ENCODE measurements around the gene HTR4. TPM values are rescaled to one million over a fixed set of nuclear protein-coding genes. Genes with fewer than 3 reads are reported as not detected.

Gene HTR4
- total and polyA plus RNA-seq, 7 donors, result 0.60 to 16.1 (median 3.1) TPM

- H3K4me1 ChIP-seq, result peaks cover 0 to 44% (median 27%) of the 10 kb centered on the region in 4 donors
- DNase-seq, result no peak
- H3K27me3 ChIP-seq, result no peaks in the 10 kb centered on the region
- 15 to 47% methylated on average over 4 of the region's 4 CpGs for WGBS, 2 donors
- no peaks in the 10 kb centered on the region for H3K9me3 ChIP-seq
- H3K27ac ChIP-seq, result no peak overlapping the region
- TF ChIP-seq EP300 (IDR thresholded peaks at IDR 0.05) (no peak), POLR2A (IDR thresholded peaks at IDR 0.05) (no peak), CTCF (IDR thresholded peaks at IDR 0.05) (no peak)
- H3K36me3 ChIP-seq, result no peaks in the 10 kb centered on the region
- intact Hi-C loops (cut with DNase I), result loop anchor here (5.0 to 10.0 kb wide), 2 partner anchors 67 to 165 kb away; no protein-coding TSS in a partner anchor
- H3K4me3 ChIP-seq, result no peak overlapping the region
Measured at GRCh38 chr5:148559461-148559860, 94.9 kb downstream of the HTR4 start.

GRCh38 chr5:148558892-148559291 lies 95.4 kb downstream of the HTR4 start:
- H3K4me1 ChIP-seq, result peaks cover 0 to 44% (median 27%) of the 10 kb centered on the region in 4 donors
- no peaks in the 10 kb centered on the region for H3K36me3 ChIP-seq
- DNase-seq, result no peak
- H3K9me3 ChIP-seq, result no peaks in the 10 kb centered on the region
- TF ChIP-seq POLR2AphosphoS5 (IDR thresholded peaks at IDR 0.05) (no peak), POLR2A (IDR thresholded peaks at IDR 0.05) (no peak), EP300 (IDR thresholded peaks at IDR 0.05) (no peak), CTCF (IDR thresholded peaks at IDR 0.05) (no peak)
- H3K4me3 ChIP-seq, result no peak overlapping the region
- H3K27me3 ChIP-seq, result no peaks in the 10 kb centered on the region
- no peak overlapping the region for H3K27ac ChIP-seq
- 70 to 89% methylated on average over 2 of the region's 2 CpGs for WGBS, 2 donors
- intact Hi-C loops (cut with DNase I), result loop anchor here (5.0 to 10.0 kb wide), 2 partner anchors 67 to 166 kb away; no protein-coding TSS in a partner anchor

- H3K4me3 ChIP-seq, result no peak overlapping the region
- 80 to 89% methylated on average over 2 of the region's 2 CpGs for WGBS, 2 donors
- H3K9me3 ChIP-seq, result no peaks in the 10 kb centered on the region
- H3K27ac ChIP-seq, result no peak overlapping the region
- H3K27me3 ChIP-seq, result no peaks in the 10 kb centered on the region
- DNase-seq, result no peak
- H3K36me3 ChIP-seq, result no peaks in the 10 kb centered on the region
- intact Hi-C loops (cut with DNase I), result loop anchor here (5.0 to 10.0 kb wide), 2 partner anchors 65 to 168 kb away; no protein-coding TSS in a partner anchor
- H3K4me1 ChIP-seq, result peaks cover 0 to 38% (median 17%) of the 10 kb centered on the region in 4 donors
- TF ChIP-seq EP300 (IDR thresholded peaks at IDR 0.05), result no peak
- TF ChIP-seq CTCF (IDR thresholded peaks at IDR 0.05), result no peak
- no peak for TF ChIP-seq POLR2A (IDR thresholded peaks at IDR 0.05)
- TF ChIP-seq POLR2AphosphoS5 (IDR thresholded peaks at IDR 0.05), result no peak
Measured at GRCh38 chr5:148556835-148557234, 97.5 kb downstream of the HTR4 start.

- no peak overlapping the region for H3K27ac ChIP-seq
- H3K4me3 ChIP-seq, result no peak overlapping the region
- no peaks in the 10 kb centered on the region for H3K36me3 ChIP-seq
- peaks cover 0 to 20% (median 7%) of the 10 kb centered on the region in 4 donors for H3K4me1 ChIP-seq
- intact Hi-C loops (cut with DNase I), result loop anchor here (5.0 to 10.0 kb wide), 2 partner anchors 62 to 170 kb away; no protein-coding TSS in a partner anchor
- no peak for DNase-seq
- TF ChIP-seq POLR2AphosphoS5 (IDR thresholded peaks at IDR 0.05), result no peak
- TF ChIP-seq EP300 (IDR thresholded peaks at IDR 0.05), result no peak
- TF ChIP-seq POLR2A (IDR thresholded peaks at IDR 0.05), result no peak
- WGBS, 2 donors, result 86 to 94% methylated on average over 2 of the region's 2 CpGs
- H3K9me3 ChIP-seq, result no peaks in the 10 kb centered on the region
- H3K27me3 ChIP-seq, result no peaks in the 10 kb centered on the region
Measured at GRCh38 chr5:148554621-148555020, 99.7 kb downstream of the HTR4 start.

GRCh38 chr5:148543727-148544126 lies 110.6 kb downstream of the HTR4 start:
- TF ChIP-seq CTCF (IDR thresholded peaks at IDR 0.05) (no peak), POLR2AphosphoS5 (IDR thresholded peaks at IDR 0.05) (no peak)
- Histone ChIP-seq H3K27ac (no peak overlapping the region), H3K4me1 (no peaks in the 10 kb centered on the region), H3K27me3 (no peaks in the 10 kb centered on the region), H3K9me3 (no peaks in the 10 kb centered on the region), H3K4me3 (no peak overlapping the region), H3K36me3 (no peaks in the 10 kb centered on the region)
- 89 to 94% methylated on average over 2 of the region's 2 CpGs for WGBS, 2 donors
- no peak for DNase-seq
- intact Hi-C loops (cut with DNase I), result no loop called here

All from sigmoid colon (tissue), 7 donors.